ENCODE measurements around the gene S100A3. TPM values are rescaled to one million over a fixed set of nuclear protein-coding genes. Genes with fewer than 3 reads are reported as not detected.
A peak's percentile ranks its signal among the peaks of the same experiment; 100 is the strongest.
"Not testable (repeated sequence)": the region's sequence is repeated elsewhere in the genome, so short reads cannot be mapped to it uniquely, and the experiment has no call there.

S100A3 gene
- total RNA-seq, 2 donors from 2014 or later: not detected

DNA sequence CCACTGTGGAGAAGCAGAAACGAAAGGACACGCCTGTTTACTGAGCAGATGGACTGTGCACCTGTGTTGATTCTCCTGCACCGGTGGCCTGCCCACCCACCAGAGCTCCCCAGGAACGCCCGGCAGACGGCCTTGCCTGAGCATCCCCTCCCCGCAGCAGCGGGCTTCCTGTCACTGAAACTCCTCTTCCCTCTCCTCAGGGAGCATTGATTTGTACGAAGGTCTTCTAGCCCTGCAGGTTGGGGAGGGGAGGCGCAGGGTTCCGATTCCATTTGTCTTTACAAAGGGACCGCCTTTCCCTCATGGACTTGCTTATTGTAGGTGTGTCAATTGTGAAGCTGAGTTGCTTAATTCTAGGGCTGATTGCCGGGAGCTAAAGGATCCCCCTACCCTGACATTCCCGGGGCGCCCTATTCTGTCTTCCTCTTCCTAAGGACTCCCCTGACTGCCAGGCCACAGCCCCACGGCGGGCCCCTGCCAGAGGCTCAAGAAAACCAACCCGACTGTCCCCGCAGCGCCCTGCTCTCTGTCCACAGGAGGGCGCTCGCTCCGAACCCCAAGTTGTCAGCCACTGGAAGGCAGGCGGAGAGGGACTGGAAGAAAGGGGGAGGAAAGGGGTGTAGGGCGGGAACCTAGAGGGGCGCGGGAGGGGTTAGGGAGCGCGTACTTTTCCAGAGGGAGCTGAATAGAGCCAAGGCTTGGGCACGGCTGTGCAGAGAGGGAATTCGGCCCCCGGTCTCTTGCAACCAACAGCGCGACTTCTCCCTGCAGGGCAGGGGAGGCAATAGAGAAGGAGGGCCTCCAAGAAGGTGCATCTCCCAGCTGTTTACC lies 16.1 kb downstream of the S100A3 start:
- peak overlapping the region; percentile 91 to 96 for H3K27ac Mint-ChIP-seq
- ATAC-seq: peak; percentile 11 to 50
- DNase-seq (ENCODE audit: low spot score in 2 of 2): peak; percentile 77 to 85
- H3K36me3 Mint-ChIP-seq: peaks cover 12 to 21% of the 10 kb centered on the region in 2 donors
- no peaks in the 10 kb centered on the region for H3K9me3 Mint-ChIP-seq

DNA sequence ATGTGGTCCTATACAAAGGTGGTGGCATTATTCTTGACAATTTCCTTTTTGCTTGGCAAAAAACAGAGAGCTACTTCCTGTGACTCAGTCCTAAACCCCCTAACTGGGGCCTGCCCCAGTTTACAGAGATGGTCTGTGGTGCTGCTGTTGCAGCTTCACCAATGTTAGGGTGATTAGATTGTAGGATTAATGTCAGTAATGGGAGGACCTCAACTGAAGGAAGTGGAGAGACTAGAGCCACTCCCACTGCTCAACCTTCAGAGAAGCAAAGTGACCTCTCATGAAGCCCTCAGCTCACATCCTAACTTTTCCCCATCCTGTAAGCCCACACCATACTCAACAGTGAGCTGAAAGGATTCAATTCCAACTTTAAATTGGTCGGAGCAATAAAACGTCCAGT lies 16.9 kb downstream of the S100A3 start:
- H3K27ac Mint-ChIP-seq: peak overlapping the region; percentile 91 to 96
- H3K36me3 Mint-ChIP-seq: peaks cover 12 to 21% of the 10 kb centered on the region in 2 donors
- no peaks in the 10 kb centered on the region for H3K9me3 Mint-ChIP-seq
- ATAC-seq (peak; percentile 58 to 61), DNase-seq (ENCODE audit: low spot score in 2 of 2) (peak in 1 of 2 donors; percentile 43)

- Mint-ChIP-seq H3K27ac (peak overlapping the region; percentile 91 to 96), H3K36me3 (peaks cover 12 to 21% of the 10 kb centered on the region in 2 donors), H3K9me3 (no peaks in the 10 kb centered on the region)
- DNase-seq (ENCODE audit: low spot score in 2 of 2): no peak
- no peak for ATAC-seq
Measured at GRCh38 chr1:153531638-153532037, 17.4 kb downstream of the S100A3 start.

DNA sequence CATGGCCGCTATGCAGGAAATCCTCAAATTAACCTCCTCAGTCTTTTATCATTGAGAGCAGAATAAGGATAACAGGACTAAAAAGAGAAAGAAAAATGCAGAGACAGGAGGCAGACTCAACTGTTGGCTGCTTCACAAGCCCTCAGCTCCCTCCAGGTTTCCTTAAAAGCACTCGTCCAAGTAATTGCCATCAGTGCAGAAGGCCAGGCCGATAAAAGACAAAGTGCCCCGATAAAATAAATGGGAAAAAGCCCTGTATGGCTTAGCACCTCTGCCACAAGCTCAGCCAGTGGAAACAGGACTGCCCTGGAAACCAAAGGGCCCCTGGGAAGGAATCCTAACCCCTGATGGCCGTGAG lies 21.4 kb downstream of the S100A3 start:
- no peak overlapping the region for H3K27ac Mint-ChIP-seq
- DNase-seq (ENCODE audit: low spot score in 2 of 2): no peak
- H3K36me3 Mint-ChIP-seq: no peaks in the 10 kb centered on the region
- no peaks in the 10 kb centered on the region for H3K9me3 Mint-ChIP-seq
- ATAC-seq: no peak

DNA sequence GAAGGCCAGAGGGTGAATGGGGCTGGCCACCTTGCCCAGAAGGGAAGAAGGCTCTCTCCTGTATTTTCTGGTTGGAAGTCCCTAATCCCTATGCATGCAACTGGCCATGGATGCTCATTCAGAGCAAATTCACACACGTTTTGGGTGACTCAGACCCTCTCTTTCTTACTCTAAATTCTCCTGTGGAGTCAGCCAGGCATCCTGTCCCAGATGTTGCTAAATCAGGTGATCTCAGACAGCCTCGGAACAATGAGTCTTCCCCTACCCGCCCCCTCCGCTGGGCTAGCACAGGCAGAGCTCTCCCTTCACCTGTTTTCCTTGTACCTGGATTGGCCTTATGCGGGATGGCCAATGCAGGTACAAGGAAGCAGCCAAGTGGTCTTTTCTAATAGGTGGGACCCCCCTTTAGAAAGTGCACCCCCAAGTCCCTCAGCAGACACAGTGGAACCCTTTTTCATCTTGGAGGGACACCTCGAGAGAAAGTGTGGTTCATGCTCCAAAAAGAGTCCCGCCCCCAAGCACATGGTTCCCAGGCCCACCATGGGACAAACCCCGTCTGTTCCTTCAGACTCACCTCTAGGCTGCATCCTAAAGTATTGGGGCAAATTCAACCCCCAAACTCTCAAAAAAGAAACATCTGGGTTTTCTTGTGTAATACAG lies 21.9 kb downstream of the S100A3 start:
- H3K36me3 Mint-ChIP-seq: no peaks in the 10 kb centered on the region
- DNase-seq (ENCODE audit: low spot score in 2 of 2) (no peak), ATAC-seq (no peak)
- H3K27ac Mint-ChIP-seq: peak overlapping the region; percentile 46 to 66
- H3K9me3 Mint-ChIP-seq: no peaks in the 10 kb centered on the region

DNA sequence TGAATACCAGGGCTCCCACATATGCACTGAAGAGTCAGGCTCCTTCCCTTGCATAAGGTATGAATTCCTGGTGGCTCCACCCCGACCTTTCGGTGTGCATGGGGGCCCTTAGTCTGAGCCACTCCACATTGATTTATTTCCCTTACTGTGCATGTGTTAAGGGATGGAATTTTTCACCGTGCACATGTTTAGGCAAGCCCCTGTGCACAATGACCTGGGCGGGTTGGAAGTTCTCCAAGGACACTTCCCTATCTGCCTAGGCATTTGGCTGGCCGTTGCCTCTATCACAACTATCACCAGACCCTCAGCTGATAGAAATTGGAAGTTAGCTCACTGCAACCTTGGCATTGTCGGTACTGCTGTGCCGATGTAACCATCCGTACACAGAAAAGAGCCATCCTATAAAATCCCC lies 22.9 kb downstream of the S100A3 start:
- no peaks in the 10 kb centered on the region for H3K36me3 Mint-ChIP-seq
- no peaks in the 10 kb centered on the region for H3K9me3 Mint-ChIP-seq
- H3K27ac Mint-ChIP-seq: no peak overlapping the region
- ATAC-seq: no peak
- DNase-seq (ENCODE audit: low spot score in 2 of 2): no peak

- Mint-ChIP-seq H3K9me3 (no peaks in the 10 kb centered on the region), H3K27ac (no peak overlapping the region), H3K36me3 (no peaks in the 10 kb centered on the region)
- ATAC-seq (peak in 1 of 2 donors; percentile 26), DNase-seq (ENCODE audit: low spot score in 2 of 2) (no peak)
Measured at GRCh38 chr1:153525088-153525728, 23.9 kb downstream of the S100A3 start.

GRCh38 chr1:153522353-153523048 lies 26.6 kb downstream of the S100A3 start:
- H3K9me3 Mint-ChIP-seq; H3K36me3 Mint-ChIP-seq; DNase-seq (ENCODE audit: low spot score in 2 of 2); ATAC-seq; H3K27ac Mint-ChIP-seq: not testable (repeated sequence)

GRCh38 chr1:153521808-153522207 lies 27.2 kb downstream of the S100A3 start:
- ATAC-seq; DNase-seq (ENCODE audit: low spot score in 2 of 2); H3K9me3 Mint-ChIP-seq; H3K27ac Mint-ChIP-seq; H3K36me3 Mint-ChIP-seq: not testable (repeated sequence)

DNA sequence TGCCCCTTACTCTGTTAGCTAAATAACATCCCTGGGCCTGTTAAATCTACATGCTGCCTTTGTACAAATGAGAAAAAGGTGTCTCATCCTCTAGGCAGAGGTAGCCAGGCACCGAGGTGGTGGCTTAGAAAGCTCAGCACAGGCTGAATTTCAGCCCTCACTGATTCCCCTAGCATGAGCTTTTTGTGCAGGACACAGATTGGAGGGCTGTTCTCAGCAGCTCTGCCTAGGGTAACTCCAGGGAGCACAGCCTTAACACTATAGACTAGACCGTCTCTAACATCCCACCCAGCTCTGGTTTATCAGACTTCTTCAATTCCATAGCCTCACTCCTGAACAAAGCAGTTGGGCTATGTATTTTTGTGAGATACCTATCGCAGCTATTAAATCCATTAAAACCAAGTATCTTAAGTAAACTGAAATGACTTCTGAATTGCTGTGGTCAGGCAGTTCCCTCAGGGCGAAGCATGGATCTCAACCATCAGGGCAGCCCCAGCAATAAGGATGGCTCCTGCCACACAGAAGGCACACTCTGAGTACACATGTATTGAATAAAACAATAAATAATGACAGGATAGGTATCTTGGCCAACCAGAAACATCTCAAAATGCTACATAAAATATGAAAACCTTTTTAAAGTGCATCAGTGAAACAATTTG lies 28.1 kb downstream of the S100A3 start:
- DNase-seq (ENCODE audit: low spot score in 2 of 2) (no peak), ATAC-seq (no peak)
- no peak overlapping the region for H3K27ac Mint-ChIP-seq
- no peaks in the 10 kb centered on the region for H3K36me3 Mint-ChIP-seq
- no peaks in the 10 kb centered on the region for H3K9me3 Mint-ChIP-seq

GRCh38 chr1:153520137-153520691 lies 28.8 kb downstream of the S100A3 start:
- H3K27ac Mint-ChIP-seq; H3K36me3 Mint-ChIP-seq; DNase-seq (ENCODE audit: low spot score in 2 of 2); H3K9me3 Mint-ChIP-seq; ATAC-seq: not testable (repeated sequence)

- no peak for ATAC-seq
- Mint-ChIP-seq H3K27ac (no peak overlapping the region), H3K36me3 (no peaks in the 10 kb centered on the region), H3K9me3 (no peaks in the 10 kb centered on the region)
- DNase-seq (ENCODE audit: low spot score in 2 of 2): no peak
Measured at GRCh38 chr1:153519242-153519641, 29.8 kb downstream of the S100A3 start.

GRCh38 chr1:153515504-153516394 lies 33.3 kb downstream of the S100A3 start:
- ATAC-seq (no peak), DNase-seq (ENCODE audit: low spot score in 2 of 2) (no peak)
- peak overlapping the region; percentile 35 to 37 for H3K27ac Mint-ChIP-seq
- no peaks in the 10 kb centered on the region for H3K36me3 Mint-ChIP-seq
- no peaks in the 10 kb centered on the region for H3K9me3 Mint-ChIP-seq

DNA sequence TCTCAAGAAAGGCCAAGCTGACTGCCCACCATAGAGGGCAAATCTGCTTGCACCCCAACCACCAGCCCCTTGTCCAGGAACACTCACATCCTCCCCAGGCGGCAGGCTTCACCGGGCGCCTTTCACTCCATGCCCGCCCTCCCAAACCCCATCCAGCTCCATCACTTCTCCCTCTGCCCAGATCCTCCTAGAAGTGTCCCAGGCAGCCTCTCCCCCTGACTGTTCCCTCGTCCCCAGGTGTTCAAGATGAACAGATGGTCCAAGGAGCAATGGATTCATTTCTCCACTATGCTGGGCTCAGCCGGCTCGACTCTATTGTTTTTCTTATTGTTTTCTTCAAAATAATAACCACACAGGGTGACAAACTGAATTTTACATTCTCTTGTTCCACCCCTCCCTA lies 35.4 kb downstream of the S100A3 start:
- no peak overlapping the region for H3K27ac Mint-ChIP-seq
- DNase-seq (ENCODE audit: low spot score in 2 of 2): no peak
- ATAC-seq: no peak
- no peaks in the 10 kb centered on the region for H3K9me3 Mint-ChIP-seq
- no peaks in the 10 kb centered on the region for H3K36me3 Mint-ChIP-seq

GRCh38 chr1:153513023-153513422 lies 36.0 kb downstream of the S100A3 start:
- Mint-ChIP-seq H3K27ac (no peak overlapping the region), H3K36me3 (no peaks in the 10 kb centered on the region), H3K9me3 (no peaks in the 10 kb centered on the region)
- ATAC-seq: no peak
- no peak for DNase-seq (ENCODE audit: low spot score in 2 of 2)
